Measurements from ENCODE around the gene RAB3IL1. TPM values are rescaled to one million over a fixed set of nuclear protein-coding genes. Genes with fewer than 3 reads are reported as not detected.
A peak's percentile ranks its signal among the peaks of the same experiment; 100 is the strongest.

The RAB3IL1 gene
- total and polyA plus RNA-seq, 9 of the 15 experiments (the other 6 are each of a cell fraction or from before 2014, with no cell fraction given), result 0.15 to 42.6 (median 15.5) TPM

- TF ChIP-seq C11orf30 (IDR thresholded peaks at IDR 0.05; ENCODE audit: low read depth) (no peak), ATF1 (CRISPR knock-in tag; IDR thresholded peaks at IDR 0.05) (no peak), ATF1 (tag; IDR thresholded peaks at IDR 0.05) (no peak), ZNF431 (CRISPR knock-in tag; IDR thresholded peaks at IDR 0.05) (no peak), BRD9 (IDR thresholded peaks at IDR 0.05; ENCODE audit: low read depth, partially characterized antibody) (peak; percentile 63), TCFL5 (CRISPR knock-in tag; conservative IDR thresholded peaks at IDR 0.05) (no peak), WHSC1 (IDR thresholded peaks at IDR 0.05; ENCODE audit: low read length) (no peak), ZNF668 (CRISPR knock-in tag; IDR thresholded peaks at IDR 0.05) (no peak), SNRNP70 (optimal IDR thresholded peaks at IDR 0.05; ENCODE audit: low read depth, low read length) (no peak), ZNF398 (CRISPR knock-in tag; IDR thresholded peaks at IDR 0.05) (no peak), NFYB (IDR thresholded peaks at IDR 0.05; ENCODE audit: extremely low read depth, insufficient read length) (no peak), STAT5B (CRISPR knock-in tag; IDR thresholded peaks at IDR 0.05) (no peak), PTBP1 (IDR thresholded peaks at IDR 0.05; ENCODE audit: low read depth, low read length) (no peak), NCOA2 (IDR thresholded peaks at IDR 0.05; ENCODE audit: partially characterized antibody in 2 of 2) (no peak), DEAF1 (CRISPR knock-in tag; IDR thresholded peaks at IDR 0.05) (no peak), NFXL1 (CRISPR knock-in tag; IDR thresholded peaks at IDR 0.05) (no peak), TAF9B (IDR thresholded peaks at IDR 0.05; ENCODE audit: partially characterized antibody) (peak; percentile 57), SRF (CRISPR knock-in tag; IDR thresholded peaks at IDR 0.05) (peak in 1 of 2 experiments; percentile 47; a peak in 1 of 4 replicates), RBBP5 (IDR thresholded peaks at IDR 0.05; ENCODE audit: borderline replicate concordance, insufficient read depth, low read length, poor library complexity, severe bottlenecking) (peak; percentile 45), KAT2B (IDR thresholded peaks at IDR 0.05; ENCODE audit: low read depth, low read length) (no peak)
- TF ChIP-seq, protein P1, sequence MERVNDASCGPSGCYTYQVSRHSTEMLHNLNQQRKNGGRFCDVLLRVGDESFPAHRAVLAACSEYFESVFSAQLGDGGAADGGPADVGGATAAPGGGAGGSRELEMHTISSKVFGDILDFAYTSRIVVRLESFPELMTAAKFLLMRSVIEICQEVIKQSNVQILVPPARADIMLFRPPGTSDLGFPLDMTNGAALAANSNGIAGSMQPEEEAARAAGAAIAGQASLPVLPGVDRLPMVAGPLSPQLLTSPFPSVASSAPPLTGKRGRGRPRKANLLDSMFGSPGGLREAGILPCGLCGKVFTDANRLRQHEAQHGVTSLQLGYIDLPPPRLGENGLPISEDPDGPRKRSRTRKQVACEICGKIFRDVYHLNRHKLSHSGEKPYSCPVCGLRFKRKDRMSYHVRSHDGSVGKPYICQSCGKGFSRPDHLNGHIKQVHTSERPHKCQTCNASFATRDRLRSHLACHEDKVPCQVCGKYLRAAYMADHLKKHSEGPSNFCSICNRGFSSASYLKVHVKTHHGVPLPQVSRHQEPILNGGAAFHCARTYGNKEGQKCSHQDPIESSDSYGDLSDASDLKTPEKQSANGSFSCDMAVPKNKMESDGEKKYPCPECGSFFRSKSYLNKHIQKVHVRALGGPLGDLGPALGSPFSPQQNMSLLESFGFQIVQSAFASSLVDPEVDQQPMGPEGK (CRISPR knock-in tag; IDR thresholded peaks at IDR 0.05; ENCODE audit: borderline replicate concordance), result no peak
Measured at GRCh38 chr11:61966734-61967115, 49.4 kb upstream of the RAB3IL1 start (continued).

All from K562 (cell line).